Smooth muscle cell (in vitro differentiated cells): ENCODE results near the gene RSPH1. TPM values are rescaled to one million over a fixed set of nuclear protein-coding genes. Genes with fewer than 3 reads are reported as not detected.

Source experiments
- DNase-seq: peaks from one replicate; lab custom pipeline; 2025; ENCODE audit not compliant: unreplicated experiment; lab: John Stamatoyannopoulos, UW
- H2AFZ ChIP-seq: fragments of 200-600 bp; sonication (generic); 2 replicates; pipeline ENCODE4 v1.6.0; 2016; ENCODE audit warnings: antibody characterized with exemption, low read depth, mild to moderate bottlenecking
- H3F3A ChIP-seq: fragments of 200-600 bp; sonication (generic); 2 replicates; pipeline ENCODE4 v1.6.0; 2017; ENCODE audit warnings: antibody characterized with exemption, low read depth
- H3K27ac ChIP-seq: fragments of 200-600 bp; sonication (generic); 2 replicates; pipeline ENCODE4 v1.5.1; 2016; ENCODE audit warnings: low read depth, mild to moderate bottlenecking
- H3K27me3 ChIP-seq: fragments of 200-600 bp; sonication (generic); 2 replicates; pipeline ENCODE4 v1.6.1; 2016; ENCODE audit warnings: low read depth, mild to moderate bottlenecking
- H3K36me3 ChIP-seq: fragments of 200-600 bp; sonication (generic); 2 replicates; pipeline ENCODE4 v1.5.1; 2016; ENCODE audit warnings: low read depth
- H3K4me1 ChIP-seq: fragments of 200-600 bp; sonication (generic); 2 replicates; pipeline ENCODE4 v1.5.1; 2016; ENCODE audit warnings: low read depth
- H3K4me2 ChIP-seq: fragments of 200-600 bp; sonication (generic); 2 replicates; pipeline ENCODE4 v1.6.0; 2016; ENCODE audit warnings: mild to moderate bottlenecking
- H3K4me3 ChIP-seq: fragments of 200-600 bp; sonication (generic); 2 replicates; pipeline ENCODE4 v1.5.1; 2016; ENCODE audit warnings: mild to moderate bottlenecking
- H3K79me2 ChIP-seq: fragments of 200-600 bp; sonication (generic); 2 replicates; pipeline ENCODE4 v1.6.0; 2016; ENCODE audit warnings: low read depth, mild to moderate bottlenecking
- H3K9ac ChIP-seq: fragments of 200-600 bp; sonication (generic); 2 replicates; pipeline ENCODE4 v1.6.0; 2016; ENCODE audit warnings: low read depth
- H3K9me3 ChIP-seq: fragments of 200-600 bp; sonication (generic); replicated peaks from 2 replicates; pipeline ENCODE4 v1.5.1; 2016; ENCODE audit warnings: low read depth
- H4K20me1 ChIP-seq: fragments of 200-600 bp; sonication (generic); 2 replicates; pipeline ENCODE4 v1.6.0; 2016; ENCODE audit warnings: low read depth
- WGBS: methylation state at CpG from one replicate; pipeline ENCODE4 v1.1.7; 2016; ENCODE audit warnings: low lambda C conversion rate; 5-methylcytosine and 5-hydroxymethylcytosine counted together
- polyA plus RNA-seq: library from polyadenylated mRNA; unstranded; fragments of >200 nt; fragmentation: Nextera tagmentation; extraction: Ambion mirVana; gene quantifications from 2 replicates; pipeline ENCODE4 v1.2.1, GENCODE V29; 2016
- total RNA-seq: library from RNA; depleted of rRNA; stranded (reverse); fragments of >200 nt; gene quantifications from 2 replicates; pipeline ENCODE4 v1.2.3, GENCODE V29; 2014
- TF ChIP-seq, protein P1 (sequence below): fragments of 200-600 bp; sonication (generic); IDR thresholded peaks from 2 replicates; pipeline ENCODE4 v1.5.1; 2017; ENCODE audit warnings: borderline replicate concordance, mild to moderate bottlenecking, antibody characterized with exemption; ENCODE audit not compliant: insufficient read depth, poor library complexity, severe bottlenecking

Gene RSPH1
- total and polyA plus RNA-seq, 2 experiments from 2014 or later, result 0.16 TPM; not detected in 1

DNA sequence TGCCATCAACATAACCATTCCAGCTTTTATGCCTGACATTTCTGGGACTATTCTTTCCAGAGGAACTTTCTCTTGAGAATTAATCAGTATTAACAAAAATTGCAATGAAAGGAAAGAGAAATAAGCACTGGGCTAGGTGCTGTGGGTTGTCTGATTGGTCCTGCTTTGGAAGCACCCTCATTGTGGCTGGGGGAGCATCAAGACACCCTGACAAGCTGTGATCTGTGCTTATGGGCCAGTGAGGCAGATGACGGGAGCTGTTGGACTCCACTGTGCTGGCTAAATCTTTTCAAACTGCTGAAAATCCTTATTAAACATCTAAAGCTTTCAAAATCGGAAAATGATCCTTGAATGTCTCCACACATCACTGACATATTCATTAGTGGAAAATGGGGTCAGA, 72.3 kb downstream of the RSPH1 start:
- no peaks in the 10 kb centered on the region for H3F3A ChIP-seq
- H3K4me2 ChIP-seq, result no peak overlapping the region
- no peak overlapping the region for H3K9ac ChIP-seq
- TF ChIP-seq, protein P1, sequence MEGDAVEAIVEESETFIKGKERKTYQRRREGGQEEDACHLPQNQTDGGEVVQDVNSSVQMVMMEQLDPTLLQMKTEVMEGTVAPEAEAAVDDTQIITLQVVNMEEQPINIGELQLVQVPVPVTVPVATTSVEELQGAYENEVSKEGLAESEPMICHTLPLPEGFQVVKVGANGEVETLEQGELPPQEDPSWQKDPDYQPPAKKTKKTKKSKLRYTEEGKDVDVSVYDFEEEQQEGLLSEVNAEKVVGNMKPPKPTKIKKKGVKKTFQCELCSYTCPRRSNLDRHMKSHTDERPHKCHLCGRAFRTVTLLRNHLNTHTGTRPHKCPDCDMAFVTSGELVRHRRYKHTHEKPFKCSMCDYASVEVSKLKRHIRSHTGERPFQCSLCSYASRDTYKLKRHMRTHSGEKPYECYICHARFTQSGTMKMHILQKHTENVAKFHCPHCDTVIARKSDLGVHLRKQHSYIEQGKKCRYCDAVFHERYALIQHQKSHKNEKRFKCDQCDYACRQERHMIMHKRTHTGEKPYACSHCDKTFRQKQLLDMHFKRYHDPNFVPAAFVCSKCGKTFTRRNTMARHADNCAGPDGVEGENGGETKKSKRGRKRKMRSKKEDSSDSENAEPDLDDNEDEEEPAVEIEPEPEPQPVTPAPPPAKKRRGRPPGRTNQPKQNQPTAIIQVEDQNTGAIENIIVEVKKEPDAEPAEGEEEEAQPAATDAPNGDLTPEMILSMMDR, result no peak
- H3K36me3 ChIP-seq, result no peaks in the 10 kb centered on the region
- no peaks in the 10 kb centered on the region for H3K9me3 ChIP-seq
- no peak overlapping the region for H2AFZ ChIP-seq
- peaks cover 30% of the 10 kb centered on the region for H3K27me3 ChIP-seq
- no peak for DNase-seq
- no peak overlapping the region for H3K27ac ChIP-seq
- H4K20me1 ChIP-seq, result no peaks in the 10 kb centered on the region
- H3K4me1 ChIP-seq, result no peaks in the 10 kb centered on the region
- H3K79me2 ChIP-seq, result no peaks in the 10 kb centered on the region
- H3K4me3 ChIP-seq, result no peak overlapping the region
- WGBS, result 81% methylated on average over 2 of the region's 2 CpGs

DNA sequence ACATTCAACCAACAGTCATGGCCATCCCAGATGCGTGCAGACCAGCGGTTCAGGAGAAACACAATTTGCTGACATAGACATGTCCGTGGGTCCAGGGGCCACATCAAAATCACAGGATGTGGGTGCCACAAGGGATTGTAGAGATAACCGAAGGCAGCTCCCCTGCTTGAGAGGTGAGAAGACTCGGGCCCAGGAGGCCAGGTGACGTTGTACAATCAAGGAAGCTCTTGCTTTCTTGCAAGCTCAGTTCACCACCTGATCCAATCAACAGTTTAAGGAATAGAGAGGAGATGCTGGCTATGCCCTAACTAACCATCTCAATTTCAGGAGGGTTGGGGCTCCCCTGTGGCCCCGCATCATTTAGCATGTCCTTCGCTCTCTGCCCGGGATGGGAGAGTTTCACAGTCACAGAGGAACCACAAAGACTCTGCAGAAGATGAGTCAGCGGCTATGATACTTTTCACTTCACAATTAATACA, 72.8 kb downstream of the RSPH1 start:
- H3K4me1 ChIP-seq, result no peaks in the 10 kb centered on the region
- H3F3A ChIP-seq, result no peaks in the 10 kb centered on the region
- peaks cover 30% of the 10 kb centered on the region for H3K27me3 ChIP-seq
- H3K9ac ChIP-seq, result no peak overlapping the region
- H3K4me3 ChIP-seq, result no peak overlapping the region
- no peak overlapping the region for H2AFZ ChIP-seq
- no peak for DNase-seq
- H3K9me3 ChIP-seq, result no peaks in the 10 kb centered on the region
- H3K36me3 ChIP-seq, result no peaks in the 10 kb centered on the region
- no peak overlapping the region for H3K27ac ChIP-seq
- no peaks in the 10 kb centered on the region for H4K20me1 ChIP-seq
- TF ChIP-seq, protein P1, result no peak
- H3K79me2 ChIP-seq, result no peaks in the 10 kb centered on the region
- WGBS, result 87% methylated on average over 10 of the region's 10 CpGs
- H3K4me2 ChIP-seq, result no peak overlapping the region

Other genes starting within 250 kb of the RSPH1 start
- gene TFF3, start 180.8 kb downstream of the RSPH1 start, total RNA-seq, result not detected in 2 replicates
- gene TFF3, start 180.8 kb downstream of the RSPH1 start, polyA plus RNA-seq, result 0.31 and 0.51 TPM in 2 replicates
- not detected in 2 replicates for gene TFF2, start 145.2 kb downstream of the RSPH1 start, total RNA-seq
- gene TFF2, start 145.2 kb downstream of the RSPH1 start, polyA plus RNA-seq, result not detected in 2 replicates
- 3.3 and 7.9 TPM in 2 replicates for gene TFF1, start 129.7 kb downstream of the RSPH1 start, total RNA-seq
- 8.1 and 8.6 TPM in 2 replicates for gene TFF1, start 129.7 kb downstream of the RSPH1 start, polyA plus RNA-seq
- 0.09 TPM in 1 of 2 replicates, not detected in the other for gene TMPRSS3, start 100.2 kb downstream of the RSPH1 start, total RNA-seq
- not detected in 2 replicates for gene TMPRSS3, start 100.2 kb downstream of the RSPH1 start, polyA plus RNA-seq
- not detected in 2 replicates for gene UBASH3A, start 92.3 kb downstream of the RSPH1 start, total RNA-seq
- 0.22 TPM in 1 of 2 replicates, not detected in the other for gene UBASH3A, start 92.3 kb downstream of the RSPH1 start, polyA plus RNA-seq
- gene SLC37A1, start 17.6 kb upstream of the RSPH1 start, total RNA-seq, result 18.0 and 19.4 TPM in 2 replicates
- gene SLC37A1, start 17.6 kb upstream of the RSPH1 start, polyA plus RNA-seq, result 14.6 and 15.0 TPM in 2 replicates
- gene PDE9A, start 157.4 kb upstream of the RSPH1 start, total RNA-seq, result 9.6 and 12.3 TPM in 2 replicates
- 4.3 and 7.3 TPM in 2 replicates for gene PDE9A, start 157.4 kb upstream of the RSPH1 start, polyA plus RNA-seq